ENCODE measurements around the gene POMZP3.
"Not testable (repeated sequence)": the region's sequence is repeated elsewhere in the genome, so short reads cannot be mapped to it uniquely, and the experiment has no call there.

POMZP3 gene

GRCh38 chr7:76626989-76627642, at the start of gene POMZP3:
TSS of gene POMZP3 (minus strand) at chr7:76627279. CDS start at chr7:76626064, 1,215 bp downstream.
- TF ChIP-seq, protein P1, sequence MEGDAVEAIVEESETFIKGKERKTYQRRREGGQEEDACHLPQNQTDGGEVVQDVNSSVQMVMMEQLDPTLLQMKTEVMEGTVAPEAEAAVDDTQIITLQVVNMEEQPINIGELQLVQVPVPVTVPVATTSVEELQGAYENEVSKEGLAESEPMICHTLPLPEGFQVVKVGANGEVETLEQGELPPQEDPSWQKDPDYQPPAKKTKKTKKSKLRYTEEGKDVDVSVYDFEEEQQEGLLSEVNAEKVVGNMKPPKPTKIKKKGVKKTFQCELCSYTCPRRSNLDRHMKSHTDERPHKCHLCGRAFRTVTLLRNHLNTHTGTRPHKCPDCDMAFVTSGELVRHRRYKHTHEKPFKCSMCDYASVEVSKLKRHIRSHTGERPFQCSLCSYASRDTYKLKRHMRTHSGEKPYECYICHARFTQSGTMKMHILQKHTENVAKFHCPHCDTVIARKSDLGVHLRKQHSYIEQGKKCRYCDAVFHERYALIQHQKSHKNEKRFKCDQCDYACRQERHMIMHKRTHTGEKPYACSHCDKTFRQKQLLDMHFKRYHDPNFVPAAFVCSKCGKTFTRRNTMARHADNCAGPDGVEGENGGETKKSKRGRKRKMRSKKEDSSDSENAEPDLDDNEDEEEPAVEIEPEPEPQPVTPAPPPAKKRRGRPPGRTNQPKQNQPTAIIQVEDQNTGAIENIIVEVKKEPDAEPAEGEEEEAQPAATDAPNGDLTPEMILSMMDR (IDR thresholded peaks at IDR 0.05) = not testable (repeated sequence)

All from LNCAP (cell line).